ENCODE measurements around the gene AP1S1. TPM values are rescaled to one million over a fixed set of nuclear protein-coding genes. Genes with fewer than 3 reads are reported as not detected.
A peak's percentile ranks its signal among the peaks of the same experiment; 100 is the strongest.

Gene AP1S1
- total RNA-seq, 1 donor = 101 TPM

- Histone ChIP-seq H3K27ac (ENCODE audit: low read depth, low read length) (no peak overlapping the region), H3K27me3 (ENCODE audit: insufficient read depth, low read length) (peaks cover 67% of the 10 kb centered on the region), H2AFZ (ENCODE audit: low read length) (no peak overlapping the region), H3K9me3 (ENCODE audit: low read depth, low read length) (no peaks in the 10 kb centered on the region), H3K4me1 (ENCODE audit: insufficient read depth, low read length) (no peaks in the 10 kb centered on the region), H3K4me2 (ENCODE audit: insufficient read depth, low read length) (no peak overlapping the region), H4K20me1 (ENCODE audit: insufficient read depth, low read length) (no peaks in the 10 kb centered on the region), H3K36me3 (ENCODE audit: insufficient read depth, low read length) (no peaks in the 10 kb centered on the region), H3K4me3 (ENCODE audit: insufficient read depth, low read length) (no peak overlapping the region), H3K79me2 (ENCODE audit: insufficient read depth, low read length) (no peaks in the 10 kb centered on the region)
- peak; percentile 83 for DNase-seq (ENCODE audit: insufficient read length, low spot score, missing footprints)
- TF ChIP-seq CTCF (IDR thresholded peaks at IDR 0.05; ENCODE audit: extremely low read depth, low read depth, low read length) = no peak
Observed at GRCh38 chr7:101179117-101179516, 24.8 kb downstream of the AP1S1 start.

- Histone ChIP-seq H3K79me2 (ENCODE audit: insufficient read depth, low read length) (no peaks in the 10 kb centered on the region), H3K27me3 (ENCODE audit: insufficient read depth, low read length) (peaks cover 61% of the 10 kb centered on the region), H3K36me3 (ENCODE audit: insufficient read depth, low read length) (no peaks in the 10 kb centered on the region), H3K4me2 (ENCODE audit: insufficient read depth, low read length) (no peak overlapping the region), H4K20me1 (ENCODE audit: insufficient read depth, low read length) (no peaks in the 10 kb centered on the region), H3K4me1 (ENCODE audit: insufficient read depth, low read length) (no peaks in the 10 kb centered on the region), H2AFZ (ENCODE audit: low read length) (no peak overlapping the region), H3K27ac (ENCODE audit: low read depth, low read length) (no peak overlapping the region), H3K4me3 (ENCODE audit: insufficient read depth, low read length) (no peak overlapping the region), H3K9me3 (ENCODE audit: low read depth, low read length) (no peaks in the 10 kb centered on the region)
- no peak for DNase-seq (ENCODE audit: insufficient read length, low spot score, missing footprints)
- TF ChIP-seq CTCF (IDR thresholded peaks at IDR 0.05; ENCODE audit: extremely low read depth, low read depth, low read length) = no peak
Observed at GRCh38 chr7:101179713-101180112, 25.4 kb downstream of the AP1S1 start.

- TF ChIP-seq CTCF (IDR thresholded peaks at IDR 0.05; ENCODE audit: extremely low read depth, low read depth, low read length) = no peak
- no peak within 1 kb of the TSS for H3K4me2 ChIP-seq (ENCODE audit: insufficient read depth, low read length)
- DNase-seq (ENCODE audit: insufficient read length, low spot score, missing footprints) = peak; percentile 84
- H3K36me3 ChIP-seq (ENCODE audit: insufficient read depth, low read length) = no peaks in the 10 kb centered on the region
- H3K27me3 ChIP-seq (ENCODE audit: insufficient read depth, low read length) = peaks cover 56% of the 10 kb centered on the region
- H3K27ac ChIP-seq (ENCODE audit: low read depth, low read length) = no peak within 1 kb of the TSS
- H3K79me2 ChIP-seq (ENCODE audit: insufficient read depth, low read length) = no peaks in the 10 kb centered on the region
- no peaks in the 10 kb centered on the region for H4K20me1 ChIP-seq (ENCODE audit: insufficient read depth, low read length)
- no peaks in the 10 kb centered on the region for H3K9me3 ChIP-seq (ENCODE audit: low read depth, low read length)
- no peak within 1 kb of the TSS for H2AFZ ChIP-seq (ENCODE audit: low read length)
- H3K4me3 ChIP-seq (ENCODE audit: insufficient read depth, low read length) = no peak within 1 kb of the TSS
- H3K4me1 ChIP-seq (ENCODE audit: insufficient read depth, low read length) = peaks cover 4% of the 10 kb centered on the region
Observed at GRCh38 chr7:101180130-101180755, 26.0 kb downstream of the AP1S1 start, which contains the start of gene NAT16. Gene NAT16, minus strand, starts transcription at chr7:101180293. Its CDS starts 5,486 bp downstream, at chr7:101174807.

- no peak overlapping the region for H3K27ac ChIP-seq (ENCODE audit: low read depth, low read length)
- no peaks in the 10 kb centered on the region for H3K36me3 ChIP-seq (ENCODE audit: insufficient read depth, low read length)
- DNase-seq (ENCODE audit: insufficient read length, low spot score, missing footprints) = peak; percentile 64
- H3K4me1 ChIP-seq (ENCODE audit: insufficient read depth, low read length) = peaks cover 4% of the 10 kb centered on the region
- no peak overlapping the region for H2AFZ ChIP-seq (ENCODE audit: low read length)
- H4K20me1 ChIP-seq (ENCODE audit: insufficient read depth, low read length) = no peaks in the 10 kb centered on the region
- no peaks in the 10 kb centered on the region for H3K9me3 ChIP-seq (ENCODE audit: low read depth, low read length)
- H3K4me3 ChIP-seq (ENCODE audit: insufficient read depth, low read length) = no peak overlapping the region
- H3K4me2 ChIP-seq (ENCODE audit: insufficient read depth, low read length) = no peak overlapping the region
- peaks cover 8% of the 10 kb centered on the region for H3K27me3 ChIP-seq (ENCODE audit: insufficient read depth, low read length)
- no peaks in the 10 kb centered on the region for H3K79me2 ChIP-seq (ENCODE audit: insufficient read depth, low read length)
- no peak for TF ChIP-seq CTCF (IDR thresholded peaks at IDR 0.05; ENCODE audit: extremely low read depth, low read depth, low read length)
Observed at GRCh38 chr7:101185258-101185839, 31.1 kb downstream of the AP1S1 start.

All from osteoblast (primary cell).